ENCODE measurements around the gene CAPZB.

Gene CAPZB

GRCh38 chr1:19447550-19447949 lies 37.8 kb downstream of the CAPZB start:
- DNase-seq: no peak

- no peak for DNase-seq
These were observed 39.7 kb downstream of the CAPZB start for GRCh38 chr1:19445417-19446342.

DNA sequence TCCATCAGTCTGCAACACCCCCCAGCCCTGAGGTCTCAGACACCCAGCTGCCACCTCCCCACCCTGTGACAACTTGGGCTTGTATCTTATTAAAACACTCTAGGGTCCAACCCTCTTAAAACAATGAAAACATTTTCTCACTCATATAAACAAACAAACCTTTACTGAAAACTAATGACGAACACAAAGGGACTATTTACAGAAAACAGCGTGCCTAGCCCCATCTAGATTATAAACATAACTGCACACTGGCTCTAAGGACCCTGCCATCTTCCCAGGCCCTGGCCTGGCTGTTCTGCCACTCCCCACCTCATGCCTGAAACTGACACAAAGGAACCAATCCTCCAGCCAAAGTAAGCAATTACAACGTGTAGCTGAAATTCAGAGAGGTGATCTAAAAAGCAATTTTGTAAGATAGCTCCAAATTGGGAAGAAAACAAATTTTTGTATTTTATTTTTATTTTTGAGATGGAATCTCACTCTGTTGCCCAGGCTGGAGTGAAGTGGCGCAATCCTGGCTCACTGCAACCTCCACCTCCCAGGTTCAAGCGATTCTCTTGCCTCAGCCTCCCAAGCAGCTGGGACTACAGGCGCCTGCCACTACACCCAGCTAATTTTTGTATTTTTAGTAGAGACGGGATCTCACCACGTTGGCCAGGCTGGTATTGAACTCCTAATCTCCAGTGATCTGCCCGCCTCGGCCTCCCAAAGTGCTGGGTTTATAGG lies 40.9 kb downstream of the CAPZB start:
- no peak for DNase-seq

DNA sequence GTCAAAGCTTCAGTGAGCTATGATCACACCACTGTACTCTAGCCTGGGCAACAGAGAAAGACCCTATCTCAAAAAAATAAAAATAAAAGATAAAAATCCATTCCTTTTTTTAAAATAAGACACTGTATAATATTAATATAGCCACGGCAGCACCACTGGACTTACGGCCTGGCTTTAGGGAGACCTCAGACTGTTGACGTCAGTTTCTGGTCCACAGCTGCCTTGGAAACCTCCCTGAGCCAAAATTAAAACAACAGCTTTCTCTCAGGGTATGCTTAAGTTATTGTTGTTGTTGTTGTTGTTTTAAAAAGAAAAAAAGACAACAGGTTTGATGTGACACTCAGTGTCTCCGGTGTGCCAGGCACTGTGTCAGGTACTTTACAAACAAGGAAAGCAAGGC lies 42.0 kb downstream of the CAPZB start:
- no peak for DNase-seq

DNA sequence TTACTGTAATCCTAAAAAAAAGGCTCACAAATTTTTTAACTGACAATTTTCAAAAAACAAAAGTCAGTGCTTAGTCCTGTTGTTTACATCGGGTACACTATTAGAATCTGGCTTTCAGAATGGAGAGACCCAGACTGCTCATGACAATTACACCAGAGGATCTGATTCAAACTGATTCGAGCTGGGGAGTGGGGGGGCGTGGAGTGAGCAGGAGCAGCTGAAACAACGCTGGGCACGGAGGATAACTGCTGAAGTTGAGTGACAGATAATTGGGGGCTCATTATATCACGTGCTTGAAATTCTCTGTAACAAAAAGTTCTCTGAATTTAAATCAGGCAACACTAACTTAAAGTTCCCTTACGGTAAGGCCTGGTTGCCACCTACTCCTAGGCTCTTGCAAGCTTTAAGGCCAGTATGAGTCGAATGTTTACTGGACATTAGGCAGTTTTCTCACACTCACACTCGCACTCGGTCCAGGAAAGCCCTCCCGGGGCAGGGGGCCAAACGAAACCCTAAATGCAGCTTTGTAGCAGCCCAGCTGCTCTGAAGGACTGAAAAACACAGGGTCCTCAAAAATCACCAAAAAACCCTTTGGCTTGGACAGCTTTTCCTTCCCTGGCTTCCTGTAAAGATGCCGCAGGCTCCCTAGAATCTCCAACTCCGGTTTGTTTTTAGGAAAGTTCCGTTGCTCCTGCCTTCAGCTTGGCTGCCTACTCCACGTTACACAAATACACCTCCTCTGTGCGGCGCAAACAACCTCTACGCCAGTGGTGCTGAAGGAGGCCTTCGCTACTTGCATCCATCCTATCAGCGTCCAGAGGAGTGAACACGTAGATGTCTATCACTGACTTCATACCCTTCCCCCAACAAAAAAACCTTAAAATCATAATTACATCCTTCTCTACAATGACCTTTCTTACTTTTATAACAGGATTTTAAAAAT lies 42.9 kb downstream of the CAPZB start:
- DNase-seq: no peak

- no peak for DNase-seq
These were observed 44.1 kb downstream of the CAPZB start for GRCh38 chr1:19441048-19441780.

- DNase-seq: peak; percentile 42
These were observed 45.7 kb downstream of the CAPZB start for GRCh38 chr1:19439464-19440171.

GRCh38 chr1:19438516-19439195 lies 46.7 kb downstream of the CAPZB start:
- DNase-seq: no peak

DNA sequence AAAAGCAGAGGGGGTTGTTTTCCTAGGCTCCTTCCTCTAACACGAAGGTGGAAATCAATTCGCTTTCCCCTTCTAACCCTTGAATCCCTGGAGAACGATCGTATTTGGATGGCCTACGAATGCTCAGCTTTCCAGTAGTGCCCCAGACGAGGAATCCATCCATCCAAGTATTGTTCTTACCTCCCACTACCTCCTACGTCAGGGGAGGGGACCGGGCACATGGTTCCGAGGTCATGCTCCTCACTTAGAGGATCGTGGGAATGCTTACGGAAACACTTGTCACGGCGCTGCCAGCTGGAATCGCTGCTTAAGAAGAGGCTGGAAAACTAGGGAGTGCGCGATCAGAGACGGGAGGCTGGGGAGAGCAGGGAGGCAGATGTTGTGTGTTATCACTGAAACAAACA lies 47.4 kb downstream of the CAPZB start:
- no peak for DNase-seq

GRCh38 chr1:19436716-19437476 lies 48.4 kb downstream of the CAPZB start:
- DNase-seq: no peak

GRCh38 chr1:19435851-19436455 lies 49.4 kb downstream of the CAPZB start:
- DNase-seq: peak; percentile 22

DNA sequence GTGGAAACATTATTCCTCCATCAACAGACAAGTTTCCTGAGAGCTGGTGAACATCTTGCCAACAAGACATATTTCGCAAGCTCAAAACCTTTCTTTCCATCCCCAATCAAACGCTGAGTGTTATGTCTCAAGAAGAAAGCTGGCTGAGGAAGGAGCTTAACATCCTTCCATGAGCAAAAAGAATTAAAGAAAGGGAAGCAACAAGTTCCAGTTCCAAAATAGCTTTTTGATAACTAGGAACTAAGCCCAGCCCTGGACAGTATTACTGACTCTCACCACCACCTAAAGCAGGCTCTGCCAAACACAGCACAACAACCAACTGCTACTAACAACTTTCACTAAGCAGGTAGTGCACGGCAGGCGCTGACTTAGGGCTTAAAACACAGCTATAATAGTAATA lies 50.2 kb downstream of the CAPZB start:
- DNase-seq: no peak

DNA sequence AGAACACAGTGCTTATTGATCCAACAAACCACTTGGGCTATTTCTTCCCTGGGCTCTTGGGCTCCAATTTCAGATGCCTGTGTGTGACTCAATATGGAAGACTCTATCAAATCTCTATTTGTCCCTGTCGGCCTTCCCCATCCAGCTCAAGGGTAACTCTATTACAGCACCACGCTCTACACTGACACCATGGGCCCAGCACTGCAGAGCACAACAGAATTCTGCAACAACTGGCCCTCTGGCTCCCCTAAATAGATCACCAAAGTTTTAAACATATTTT lies 51.7 kb downstream of the CAPZB start:
- DNase-seq: no peak

- DNase-seq: no peak
These were observed 52.2 kb downstream of the CAPZB start for GRCh38 chr1:19432943-19433718.

DNA sequence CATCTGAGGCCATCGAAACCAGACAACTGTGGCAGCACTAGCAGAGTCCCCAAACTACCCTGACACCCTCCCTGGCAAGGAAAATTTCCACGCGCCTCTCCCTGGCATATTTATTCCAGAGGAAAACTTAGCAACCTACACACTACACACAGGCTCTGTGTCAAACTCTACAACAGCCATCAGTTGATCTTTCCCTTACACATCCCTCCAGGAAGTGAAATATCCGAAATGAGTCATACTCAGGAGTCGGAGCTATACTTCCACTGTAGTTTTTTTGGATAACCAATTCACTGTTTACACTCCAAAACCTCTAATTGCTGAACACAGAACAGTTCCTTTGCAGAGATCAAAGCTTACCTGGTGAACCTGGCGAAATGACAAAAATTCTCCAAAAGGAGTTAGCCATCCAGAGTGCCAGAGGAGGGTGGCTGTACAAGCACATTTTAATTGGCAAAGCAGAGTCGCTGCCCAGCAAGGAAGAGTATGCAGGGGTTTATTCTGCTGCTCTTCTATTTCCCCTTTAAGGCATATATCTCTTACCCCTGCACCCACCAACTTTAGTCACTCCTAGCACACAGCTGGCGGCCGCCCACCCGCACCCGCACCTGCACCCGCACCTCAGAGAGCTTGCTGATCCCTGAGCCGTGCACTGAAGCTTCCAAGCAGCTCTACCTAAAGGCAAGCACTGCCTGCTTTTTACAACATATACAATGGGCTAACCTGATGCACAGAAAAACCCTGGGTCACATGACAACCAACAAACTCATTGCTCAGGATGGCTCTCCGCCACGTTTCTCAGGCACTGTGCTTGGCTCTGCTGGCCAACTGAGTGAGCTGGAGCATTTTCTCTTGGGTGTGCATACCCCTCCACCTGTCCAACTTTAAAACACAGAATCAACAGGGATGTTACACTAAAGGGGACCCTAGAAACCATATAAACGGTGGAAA lies 54.9 kb downstream of the CAPZB start:
- no peak for DNase-seq

- no peak for DNase-seq
These were observed 55.7 kb downstream of the CAPZB start for GRCh38 chr1:19429611-19430010.

GRCh38 chr1:19427087-19427781 lies 58.1 kb downstream of the CAPZB start:
- no peak for DNase-seq
